ENCODE measurements around the gene TMEM38B. TPM values are rescaled to one million over a fixed set of nuclear protein-coding genes. Genes with fewer than 3 reads are reported as not detected.

Gene TMEM38B, protein sequence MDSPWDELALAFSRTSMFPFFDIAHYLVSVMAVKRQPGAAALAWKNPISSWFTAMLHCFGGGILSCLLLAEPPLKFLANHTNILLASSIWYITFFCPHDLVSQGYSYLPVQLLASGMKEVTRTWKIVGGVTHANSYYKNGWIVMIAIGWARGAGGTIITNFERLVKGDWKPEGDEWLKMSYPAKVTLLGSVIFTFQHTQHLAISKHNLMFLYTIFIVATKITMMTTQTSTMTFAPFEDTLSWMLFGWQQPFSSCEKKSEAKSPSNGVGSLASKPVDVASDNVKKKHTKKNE
- total RNA-seq = 10 to 100 TPM; 13.9 to 15.0 TPM
- polyA plus RNA-seq = 10 to 100 TPM; 21.8 to 24.0 (median 22.4) TPM
- total RNA-seq = 10.3 to 19.8 (median 16.1) reads per million in 6 experiments

DNA sequence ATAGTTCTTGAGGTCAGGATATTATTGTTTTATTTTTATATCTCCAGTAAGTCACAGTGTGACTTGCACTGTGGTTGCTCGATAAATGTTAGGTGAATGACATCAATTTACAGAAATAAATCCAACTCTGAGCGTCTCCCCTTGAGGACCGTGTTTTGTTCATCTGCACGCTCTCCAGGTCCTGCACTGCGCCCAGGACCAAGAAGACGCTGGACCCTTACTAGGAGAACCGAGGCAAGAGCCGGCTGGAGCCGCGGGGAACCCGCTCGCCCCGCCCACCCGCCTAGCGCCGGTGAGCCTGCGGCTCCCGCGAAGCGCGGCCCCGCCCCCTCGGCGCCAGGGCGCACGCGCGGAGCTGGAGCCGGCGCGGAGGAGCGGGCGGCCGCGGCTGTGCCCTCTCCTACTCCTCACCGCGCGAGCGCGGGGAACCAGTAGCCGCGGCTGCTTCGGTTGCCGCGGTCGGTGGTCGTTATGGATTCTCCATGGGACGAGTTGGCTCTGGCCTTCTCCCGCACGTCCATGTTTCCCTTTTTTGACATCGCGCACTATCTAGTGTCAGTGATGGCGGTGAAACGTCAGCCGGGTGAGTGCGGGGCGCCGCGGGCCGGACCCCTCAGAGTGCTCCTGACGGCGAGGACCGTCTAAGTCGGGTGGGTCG is at the start of gene TMEM38B:
Gene TMEM38B (plus strand): TSS at position 352 of the 658 bp plus-strand sequence. CDS start 120 bp downstream, at position 472.
- Mint-ChIP-seq H3K27ac (peak within 1 kb of the TSS; percentile 35 to 92 (median 86)), H3K36me3 (no peaks in the 10 kb centered on the region), H3K4me3 (peak within 1 kb of the TSS; percentile 72 to 96 (median 92)), H3K27me3 (peaks cover 18 to 24% (median 20%) of the 10 kb centered on the region in 5 donors), H3K4me1 (peaks cover 16 to 38% (median 33%) of the 10 kb centered on the region in 4 donors), H3K9me3 (no peaks in the 10 kb centered on the region)
- DNase-seq (peak; percentile 59 to 91 (median 80)), ATAC-seq (peak; percentile 87 to 88)
- POLR2A ChIA-PET = interaction anchor here (0.5 to 1.5 kb wide), 4 partner anchors 16 to 450 kb away, joined by 3 to 4 read pairs (median 3); partner anchors contain the start of gene SLC44A1

DNA sequence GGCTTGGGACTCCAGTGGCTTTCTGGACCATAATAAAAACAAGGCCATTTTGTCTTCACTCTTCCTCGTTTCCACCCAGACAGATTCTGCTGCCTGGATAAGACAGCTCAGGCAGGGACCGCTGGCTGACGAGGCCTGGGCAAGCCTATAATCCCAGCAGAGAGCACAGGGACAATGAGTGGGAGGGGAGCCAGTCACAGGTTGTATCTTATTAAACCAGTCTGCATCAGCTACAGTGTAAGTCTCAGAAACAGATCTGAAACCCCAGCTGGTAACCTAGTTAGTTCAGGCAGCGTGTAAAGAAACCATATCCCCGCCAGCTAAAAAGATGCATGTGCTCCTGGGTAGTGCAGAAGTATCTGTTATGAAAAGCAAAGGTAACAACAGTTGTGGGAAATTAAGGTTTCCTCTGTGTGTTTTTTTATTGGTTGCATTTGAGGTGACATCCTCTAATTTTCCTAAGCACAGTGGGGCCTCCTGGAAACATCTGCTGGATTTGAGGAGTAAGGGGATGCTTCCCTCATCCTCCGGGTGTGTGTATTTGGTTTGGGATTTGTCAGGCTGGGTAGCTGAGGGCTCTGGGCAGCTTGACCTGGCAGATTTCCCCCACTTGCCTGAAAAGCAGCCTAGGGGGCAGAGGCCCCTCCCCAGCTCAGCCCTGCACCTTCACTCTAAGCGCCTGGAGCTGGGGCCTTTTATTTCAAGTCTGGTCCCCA is 47.3 kb upstream of the TMEM38B start:
- POLR2A ChIA-PET = no interaction called here
- H3K4me1 Mint-ChIP-seq = no peaks in the 10 kb centered on the region
- no peak for ATAC-seq
- peaks cover 0 to 9% (median 2%) of the 10 kb centered on the region in 3 donors for H3K36me3 Mint-ChIP-seq
- no peaks in the 10 kb centered on the region for H3K27me3 Mint-ChIP-seq
- H3K4me3 Mint-ChIP-seq = no peak overlapping the region
- DNase-seq = no peak
- no peaks in the 10 kb centered on the region for H3K9me3 Mint-ChIP-seq
- H3K27ac Mint-ChIP-seq = no peak overlapping the region

DNA sequence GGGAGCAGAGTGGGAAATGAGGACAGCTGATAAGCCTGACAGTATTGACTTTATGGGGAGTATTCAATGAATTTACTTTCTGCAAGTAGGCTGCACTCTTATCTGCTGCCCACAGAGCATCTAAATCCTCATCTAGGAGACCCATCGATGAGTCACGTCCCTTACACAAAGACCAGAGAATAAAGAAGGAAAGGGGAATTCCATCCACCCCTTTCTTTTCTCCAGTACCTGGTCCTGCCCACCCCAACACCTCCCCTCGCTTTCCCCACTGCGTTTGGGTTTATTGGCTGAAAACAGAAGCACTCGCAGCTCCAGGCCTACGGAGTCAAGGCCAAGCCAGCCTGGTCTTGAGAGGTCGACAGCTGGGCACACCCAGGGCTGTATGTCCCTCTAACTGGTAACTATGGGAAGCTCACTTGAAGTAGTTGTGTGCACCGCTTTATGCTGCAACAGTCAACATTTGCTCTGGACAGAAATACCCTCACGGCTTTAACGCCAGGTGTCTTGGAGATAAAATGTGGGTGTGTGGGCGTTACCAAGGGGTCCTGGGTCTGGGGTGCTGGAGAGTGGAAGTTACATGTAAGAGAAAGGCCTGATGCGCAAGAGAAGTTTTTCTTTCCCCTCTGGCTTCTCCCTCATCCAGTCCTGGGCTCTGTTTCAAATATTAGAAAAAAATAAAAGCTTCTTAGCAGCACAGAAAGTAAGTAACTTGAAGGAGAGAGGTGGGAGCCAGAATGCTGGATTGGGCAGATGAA is 46.6 kb upstream of the TMEM38B start:
- POLR2A ChIA-PET = no interaction called here
- DNase-seq (no peak), ATAC-seq (no peak)
- peaks cover 0 to 1% (median 0%) of the 10 kb centered on the region in 5 donors for H3K27me3 Mint-ChIP-seq
- H3K9me3 Mint-ChIP-seq = no peaks in the 10 kb centered on the region
- H3K4me1 Mint-ChIP-seq = no peaks in the 10 kb centered on the region
- no peak overlapping the region for H3K4me3 Mint-ChIP-seq
- peaks cover 0 to 9% (median 2%) of the 10 kb centered on the region in 3 donors for H3K36me3 Mint-ChIP-seq
- no peak overlapping the region for H3K27ac Mint-ChIP-seq

DNA sequence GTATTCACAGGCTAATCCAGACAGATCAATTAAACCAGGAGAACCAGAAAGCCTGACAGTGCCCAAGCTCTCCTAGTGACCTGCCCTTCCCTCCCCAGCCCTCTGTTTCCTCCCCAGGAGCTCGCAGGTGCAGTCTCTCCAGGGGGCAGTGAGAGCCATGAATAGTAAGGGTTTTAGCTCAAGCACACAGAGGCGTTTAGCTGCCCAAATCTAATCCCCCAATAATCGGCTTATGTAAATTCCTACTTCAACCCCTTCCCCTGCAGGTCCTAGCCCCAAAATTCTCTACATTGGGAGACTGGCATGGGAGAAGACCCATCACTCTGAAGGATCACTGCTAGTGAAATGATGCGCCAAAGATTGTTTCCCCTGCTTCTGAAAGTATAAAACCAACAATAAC is 42.5 kb upstream of the TMEM38B start:
- no peak for DNase-seq
- H3K27me3 Mint-ChIP-seq = peaks cover 13 to 24% (median 14%) of the 10 kb centered on the region in 5 donors
- no peaks in the 10 kb centered on the region for H3K36me3 Mint-ChIP-seq
- ATAC-seq = no peak
- H3K4me1 Mint-ChIP-seq = peaks cover 4 to 15% (median 9%) of the 10 kb centered on the region in 4 donors
- POLR2A ChIA-PET = no interaction called here
- H3K4me3 Mint-ChIP-seq = no peak overlapping the region
- H3K27ac Mint-ChIP-seq = no peak overlapping the region
- no peaks in the 10 kb centered on the region for H3K9me3 Mint-ChIP-seq

GRCh38 chr9:105656131-105656921 is 38.0 kb upstream of the TMEM38B start:
- peaks cover 34 to 68% (median 38%) of the 10 kb centered on the region in 5 donors for H3K27me3 Mint-ChIP-seq
- H3K4me1 Mint-ChIP-seq = peaks cover 5 to 18% (median 13%) of the 10 kb centered on the region in 4 donors
- no peaks in the 10 kb centered on the region for H3K9me3 Mint-ChIP-seq
- no peaks in the 10 kb centered on the region for H3K36me3 Mint-ChIP-seq
- H3K27ac Mint-ChIP-seq = no peak overlapping the region
- DNase-seq = peak in 2 of 10 donors; percentile 8 to 9
- peak overlapping the region; percentile 70 to 87 (median 81) for H3K4me3 Mint-ChIP-seq
- peak; percentile 65 to 70 for ATAC-seq
- POLR2A ChIA-PET = no interaction called here

GRCh38 chr9:105658351-105658750 is 36.0 kb upstream of the TMEM38B start:
- Mint-ChIP-seq H3K9me3 (no peaks in the 10 kb centered on the region), H3K4me1 (peaks cover 5 to 22% (median 16%) of the 10 kb centered on the region in 4 donors), H3K4me3 (no peak overlapping the region), H3K27me3 (peaks cover 31 to 68% (median 38%) of the 10 kb centered on the region in 5 donors), H3K36me3 (no peaks in the 10 kb centered on the region), H3K27ac (no peak overlapping the region)
- DNase-seq = no peak
- no peak for ATAC-seq
- POLR2A ChIA-PET = no interaction called here

GRCh38 chr9:105661011-105661410 is 33.3 kb upstream of the TMEM38B start:
- H3K4me1 Mint-ChIP-seq = peaks cover 5 to 17% (median 9%) of the 10 kb centered on the region in 4 donors
- no peaks in the 10 kb centered on the region for H3K9me3 Mint-ChIP-seq
- peaks cover 23 to 52% (median 30%) of the 10 kb centered on the region in 5 donors for H3K27me3 Mint-ChIP-seq
- H3K4me3 Mint-ChIP-seq = no peak overlapping the region
- H3K27ac Mint-ChIP-seq = no peak overlapping the region
- POLR2A ChIA-PET = no interaction called here
- H3K36me3 Mint-ChIP-seq = no peaks in the 10 kb centered on the region
- DNase-seq (no peak), ATAC-seq (no peak)

DNA sequence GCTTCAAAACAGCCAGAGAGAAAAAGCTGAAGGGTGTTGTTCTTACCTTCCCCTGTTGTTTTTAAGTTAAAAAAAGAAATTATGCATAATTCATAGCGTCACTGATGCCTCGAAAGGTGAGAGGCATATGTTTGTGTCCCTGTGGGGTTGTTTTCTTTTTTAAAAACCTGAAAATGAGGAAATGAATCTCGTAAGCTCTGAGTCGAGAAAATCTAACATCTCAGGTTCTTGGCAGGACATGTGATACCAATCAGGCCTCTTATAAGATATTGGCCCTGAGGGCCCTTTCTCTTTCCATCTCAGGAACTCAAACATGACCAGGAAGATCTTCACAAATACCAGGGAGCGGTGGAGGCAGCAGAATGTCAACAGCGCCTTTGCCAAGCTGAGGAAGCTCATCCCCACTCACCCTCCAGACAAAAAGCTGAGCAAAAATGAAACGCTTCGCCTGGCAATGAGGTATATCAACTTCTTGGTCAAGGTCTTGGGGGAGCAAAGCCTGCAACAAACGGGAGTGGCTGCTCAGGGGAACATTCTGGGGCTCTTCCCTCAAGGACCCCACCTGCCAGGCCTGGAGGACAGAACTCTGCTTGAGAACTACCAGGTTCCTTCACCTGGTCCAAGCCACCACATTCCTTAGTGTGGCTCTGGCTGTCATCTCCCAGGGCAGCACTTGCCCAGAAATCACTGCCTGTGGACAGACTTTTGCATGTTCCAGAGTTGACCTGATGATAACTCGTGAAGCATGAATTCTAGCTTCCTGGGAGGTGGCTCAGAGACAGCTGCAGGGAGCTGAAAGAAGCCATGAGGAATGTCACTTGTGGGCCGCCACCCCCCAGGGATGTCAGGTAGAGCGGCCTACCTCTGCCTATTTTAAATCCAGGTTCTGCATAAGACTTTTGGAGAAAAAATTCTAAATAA is 31.9 kb upstream of the TMEM38B start, which contains the start of gene TAL2:
Gene TAL2 (plus strand): TSS at position 274 of the 921 bp plus-strand sequence. CDS start 40 bp downstream, at position 314.
- Mint-ChIP-seq H3K4me1 (peaks cover 0 to 10% (median 0%) of the 10 kb centered on the region in 4 donors), H3K9me3 (no peaks in the 10 kb centered on the region), H3K4me3 (peak within 1 kb of the TSS in 1 of 10 donors; percentile 15), H3K27ac (peak within 1 kb of the TSS in 3 of 10 donors; percentile 25 to 68 (median 44)), H3K36me3 (no peaks in the 10 kb centered on the region), H3K27me3 (peaks cover 14 to 38% (median 20%) of the 10 kb centered on the region in 5 donors)
- POLR2A ChIA-PET = no interaction called here
- DNase-seq (no peak), ATAC-seq (no peak)

DNA sequence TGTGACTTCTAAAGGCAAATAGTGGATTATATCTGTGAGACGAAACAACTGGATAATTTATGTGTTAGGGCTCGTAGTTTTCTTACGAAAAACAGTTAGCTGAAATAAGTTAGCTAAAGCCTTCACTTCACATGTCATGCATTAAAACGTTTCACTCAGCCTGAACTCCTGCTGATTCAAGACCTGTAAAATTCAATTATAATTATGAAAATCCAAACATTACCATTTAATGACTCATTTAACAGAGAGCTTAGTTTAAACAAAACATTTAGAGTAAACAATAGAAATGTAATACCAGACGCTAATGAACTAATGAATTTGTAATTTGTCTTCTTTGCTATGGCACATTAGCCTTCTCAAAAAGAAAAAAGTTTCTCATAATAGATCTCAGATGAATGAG is 30.4 kb upstream of the TMEM38B start:
- Mint-ChIP-seq H3K4me3 (no peak overlapping the region), H3K4me1 (peaks cover 0 to 10% (median 0%) of the 10 kb centered on the region in 4 donors), H3K27me3 (peaks cover 9 to 23% (median 12%) of the 10 kb centered on the region in 5 donors), H3K27ac (peak overlapping the region in 1 of 10 donors; percentile 68), H3K36me3 (no peaks in the 10 kb centered on the region), H3K9me3 (no peaks in the 10 kb centered on the region)
- POLR2A ChIA-PET = no interaction called here
- ATAC-seq (no peak), DNase-seq (no peak)

DNA sequence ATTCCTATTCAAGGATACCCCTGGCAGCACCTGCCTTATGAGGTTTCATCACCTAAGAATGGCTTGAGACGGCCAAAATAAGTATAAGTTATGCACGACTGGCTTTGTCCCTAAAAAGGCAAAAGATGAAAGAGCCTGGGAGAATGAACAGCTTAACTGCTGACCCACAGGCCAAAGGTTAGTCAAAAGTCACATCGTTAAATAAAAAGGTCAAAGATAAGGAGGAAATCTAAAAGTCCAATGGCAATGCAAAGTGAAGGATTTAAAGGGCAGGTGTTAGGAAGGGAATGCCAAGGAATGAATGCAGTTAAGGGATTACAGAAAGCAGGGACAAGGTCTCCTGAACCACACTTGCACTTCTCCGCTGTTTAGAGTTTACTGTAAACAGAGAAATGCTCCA is 26.5 kb upstream of the TMEM38B start:
- no peak overlapping the region for H3K27ac Mint-ChIP-seq
- H3K36me3 Mint-ChIP-seq = no peaks in the 10 kb centered on the region
- H3K4me1 Mint-ChIP-seq = peaks cover 0 to 4% (median 0%) of the 10 kb centered on the region in 4 donors
- no peak for DNase-seq
- no peak overlapping the region for H3K4me3 Mint-ChIP-seq
- H3K27me3 Mint-ChIP-seq = peaks cover 3 to 13% (median 6%) of the 10 kb centered on the region in 5 donors
- POLR2A ChIA-PET = no interaction called here
- no peaks in the 10 kb centered on the region for H3K9me3 Mint-ChIP-seq
- no peak for ATAC-seq

DNA sequence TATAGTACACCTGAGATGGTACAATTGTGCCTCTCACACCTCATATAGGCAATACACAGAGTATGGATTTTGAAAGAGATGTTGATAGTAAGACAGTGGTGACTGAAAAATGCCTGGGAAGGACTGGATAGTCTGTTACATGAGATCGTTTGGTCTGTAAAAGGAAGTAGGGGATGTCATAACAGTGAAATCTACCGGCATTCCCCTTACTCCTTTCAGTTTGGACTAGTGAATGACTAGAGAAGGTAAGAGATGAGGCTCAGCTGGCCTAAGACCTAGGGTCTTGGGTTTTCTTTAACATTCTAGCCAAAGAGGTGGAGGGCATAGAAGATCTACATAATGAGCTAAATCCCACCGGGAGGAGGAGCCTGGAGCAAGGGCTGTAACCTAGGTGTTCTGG is 24.0 kb upstream of the TMEM38B start:
- POLR2A ChIA-PET = no interaction called here
- H3K27me3 Mint-ChIP-seq = peaks cover 3 to 13% (median 6%) of the 10 kb centered on the region in 5 donors

More for the DNA sequence above, 24.0 kb upstream of the TMEM38B start:
- Mint-ChIP-seq H3K27ac (no peak overlapping the region), H3K4me1 (peaks cover 0 to 9% (median 0%) of the 10 kb centered on the region in 4 donors), H3K9me3 (no peaks in the 10 kb centered on the region), H3K36me3 (no peaks in the 10 kb centered on the region), H3K4me3 (no peak overlapping the region)
- ATAC-seq = no peak
- DNase-seq = no peak
